GM04503 (cell line): ENCODE results near the gene FBXO24.

ENCODE experiments used
- DNase-seq: peaks from one replicate; pipeline ENCODE4 v3.0.0-alpha.2; 2012; ENCODE audit warnings: low read depth

Gene FBXO24

GRCh38 chr7:100590077-100590737 lies 4.1 kb downstream of the FBXO24 start:
- no peak for DNase-seq

DNA sequence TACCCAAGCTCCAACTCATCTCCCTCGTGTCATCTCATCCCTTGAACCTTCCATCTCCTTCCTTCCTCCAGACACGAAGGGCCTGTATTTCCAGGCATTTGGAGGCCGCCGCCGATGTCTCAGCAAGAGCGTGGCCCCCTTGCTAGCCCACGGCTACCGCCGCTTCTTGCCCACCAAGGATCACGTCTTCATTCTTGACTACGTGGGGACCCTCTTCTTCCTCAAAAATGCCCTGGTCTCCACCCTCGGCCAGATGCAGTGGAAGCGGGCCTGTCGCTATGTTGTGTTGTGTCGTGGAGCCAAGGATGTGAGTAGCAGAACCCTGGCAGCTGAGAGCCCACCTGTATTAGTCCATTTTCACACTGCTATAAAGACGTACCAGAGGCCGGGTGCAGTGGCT lies 5.5 kb downstream of the FBXO24 start:
- no peak for DNase-seq

GRCh38 chr7:100595188-100595587 lies 9.1 kb downstream of the FBXO24 start:
- no peak for DNase-seq

DNA sequence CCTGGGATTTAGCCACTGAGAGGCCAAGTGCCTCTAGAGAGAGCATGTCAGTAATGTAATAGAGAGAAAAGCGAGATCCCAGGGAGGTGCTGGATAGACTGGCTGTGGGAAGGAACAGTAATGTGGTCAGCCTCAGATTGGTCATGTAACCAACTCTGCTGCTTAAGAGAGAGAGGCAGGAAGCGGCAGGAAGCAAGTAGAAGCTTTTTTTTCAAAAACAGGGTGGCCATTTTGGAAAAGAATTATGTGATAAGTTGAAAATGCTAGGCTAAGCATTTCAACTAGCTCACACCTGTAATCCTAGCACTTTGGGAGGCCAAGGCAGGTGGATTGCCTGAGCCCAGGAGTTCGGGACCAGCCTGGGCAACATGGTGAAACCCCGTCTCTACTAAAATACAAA lies 12.3 kb downstream of the FBXO24 start:
- no peak for DNase-seq

GRCh38 chr7:100599911-100600729 lies 14.0 kb downstream of the FBXO24 start:
- no peak for DNase-seq

- DNase-seq = no peak
Observed at GRCh38 chr7:100600730-100601038, 14.6 kb downstream of the FBXO24 start.

DNA sequence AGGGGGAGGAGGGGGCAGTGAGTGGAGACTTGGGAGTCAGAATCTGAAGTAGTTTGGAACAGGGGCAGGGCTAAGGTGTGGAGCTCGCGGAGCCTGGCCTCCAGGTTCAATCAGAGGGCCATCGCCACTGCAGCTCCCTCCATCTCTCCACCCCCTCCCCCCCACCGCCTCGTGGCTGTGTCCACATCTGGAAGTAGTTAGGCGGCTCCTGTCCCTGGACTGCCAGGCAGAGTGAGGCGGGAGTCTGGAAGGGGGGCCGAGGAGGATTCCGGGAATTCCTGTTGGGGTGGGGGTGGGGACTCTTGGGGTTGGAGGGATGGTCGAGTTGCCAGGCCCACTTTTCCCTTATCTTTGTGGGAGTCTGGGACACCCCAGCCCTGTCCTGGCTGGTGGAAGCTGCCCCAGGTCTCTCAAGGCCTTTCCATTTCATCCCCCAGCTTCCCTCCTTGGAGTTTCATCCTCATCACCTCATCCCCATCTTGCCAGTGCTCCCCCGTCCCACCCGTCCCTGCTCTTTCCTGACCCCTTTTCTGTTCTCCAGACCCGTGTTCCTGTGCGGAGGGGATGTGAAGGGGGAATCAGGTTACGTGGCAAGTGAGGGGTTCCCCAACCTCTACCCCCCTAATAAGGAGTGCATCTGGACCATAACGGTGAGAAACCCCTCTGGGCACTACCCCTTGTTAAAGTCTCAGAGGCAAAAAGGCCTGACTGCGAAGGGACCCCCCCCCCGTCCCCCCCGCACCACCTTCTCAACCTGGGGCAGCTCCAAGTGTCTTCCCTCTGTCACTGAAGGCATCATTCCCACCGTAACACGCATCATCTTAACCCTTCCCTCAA lies 17.0 kb downstream of the FBXO24 start:
- peak; percentile 53 for DNase-seq

GRCh38 chr7:100603726-100604027 lies 17.5 kb downstream of the FBXO24 start:
- DNase-seq = no peak

GRCh38 chr7:100604028-100604975 lies 18.2 kb downstream of the FBXO24 start:
- no peak for DNase-seq

- DNase-seq = no peak
Observed at GRCh38 chr7:100604976-100605911, 19.1 kb downstream of the FBXO24 start.

DNA sequence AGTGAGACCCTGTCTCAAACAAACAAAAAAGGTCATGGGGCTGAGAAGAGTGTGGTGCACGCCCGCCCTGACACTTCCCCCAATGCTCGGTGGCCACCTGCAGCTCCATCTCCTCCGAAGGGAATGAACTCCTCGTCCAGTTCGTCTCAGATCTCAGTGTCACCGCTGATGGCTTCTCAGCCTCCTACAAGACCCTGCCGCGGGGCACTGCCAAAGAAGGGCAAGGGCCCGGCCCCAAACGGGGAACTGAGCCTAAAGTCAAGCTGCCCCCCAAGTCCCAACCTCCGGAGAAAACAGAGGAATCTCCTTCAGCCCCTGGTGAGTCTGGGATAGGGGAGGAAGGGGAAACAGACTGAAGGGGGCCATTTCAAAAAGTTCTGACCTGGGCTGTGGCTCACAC lies 20.2 kb downstream of the FBXO24 start:
- DNase-seq = no peak

DNA sequence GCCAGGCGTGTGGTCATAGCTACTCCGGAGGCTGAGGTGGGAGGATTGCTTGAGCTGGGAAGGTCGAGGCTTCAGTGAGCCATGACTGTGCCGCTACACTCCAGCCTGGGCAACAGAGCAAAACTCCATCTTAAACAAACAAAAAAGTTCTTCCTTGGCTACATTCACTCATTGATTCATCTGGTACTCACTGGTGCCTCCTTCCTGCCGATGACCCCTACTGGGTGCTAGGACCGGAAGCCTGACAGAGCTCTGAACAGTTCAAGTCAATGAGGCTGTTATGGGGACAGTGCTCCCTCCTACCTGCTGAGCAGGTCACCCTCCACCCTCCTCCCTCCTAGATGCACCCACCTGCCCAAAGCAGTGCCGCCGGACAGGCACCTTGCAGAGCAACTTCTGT lies 21.0 kb downstream of the FBXO24 start:
- DNase-seq = no peak

DNA sequence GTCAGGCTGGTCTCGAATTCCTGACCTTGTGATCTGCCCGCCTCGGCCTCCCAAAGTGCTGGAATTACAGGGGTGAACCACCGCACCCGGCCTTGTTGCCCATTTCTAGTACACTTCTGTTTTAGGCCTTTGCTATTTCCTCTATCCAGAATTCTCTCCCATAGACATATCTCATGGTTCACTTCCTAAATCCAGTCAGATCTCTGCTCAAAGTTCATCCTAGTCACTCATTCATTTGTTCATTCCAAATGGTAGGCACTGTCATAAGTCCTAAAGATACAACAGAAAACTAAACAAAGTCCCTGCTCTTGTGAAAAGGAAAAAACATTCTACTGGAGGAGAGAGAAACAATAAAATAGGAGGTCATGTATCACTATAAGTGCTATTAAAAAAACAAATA lies 23.8 kb downstream of the FBXO24 start:
- no peak for DNase-seq

GRCh38 chr7:100611983-100612729 lies 26.0 kb downstream of the FBXO24 start, which contains the start of gene MOSPD3:
TSS of gene MOSPD3 (plus strand) at chr7:100612540. CDS start at chr7:100612792, 252 bp downstream.
- peak; percentile 96 for DNase-seq

GRCh38 chr7:100612730-100613390 lies 26.7 kb downstream of the FBXO24 start:
- DNase-seq = no peak

GRCh38 chr7:100613412-100614175 lies 27.5 kb downstream of the FBXO24 start:
- no peak for DNase-seq

GRCh38 chr7:100614308-100614861 lies 28.3 kb downstream of the FBXO24 start:
- no peak for DNase-seq

DNA sequence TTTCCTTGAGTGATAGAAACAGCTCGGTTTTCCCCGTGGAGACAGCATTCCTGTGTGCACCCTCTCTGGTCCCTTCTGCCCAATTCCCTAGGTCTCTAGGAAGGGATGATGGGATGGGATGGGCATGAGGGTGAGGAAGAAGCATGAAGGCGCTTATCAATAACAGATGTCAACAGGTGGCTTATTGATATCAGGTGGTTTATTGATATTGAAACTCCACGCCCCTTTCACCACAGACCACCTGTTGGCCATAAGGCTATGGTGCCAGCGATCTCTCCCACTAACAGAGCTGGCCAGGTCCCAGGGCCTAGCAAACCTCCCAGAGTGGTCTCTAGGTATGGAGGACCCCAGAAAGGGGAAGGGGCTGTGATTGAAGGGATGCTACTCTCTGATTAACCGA lies 34.1 kb downstream of the FBXO24 start:
- DNase-seq = no peak
